ENCODE results near the gene PTCH2.

DNA sequence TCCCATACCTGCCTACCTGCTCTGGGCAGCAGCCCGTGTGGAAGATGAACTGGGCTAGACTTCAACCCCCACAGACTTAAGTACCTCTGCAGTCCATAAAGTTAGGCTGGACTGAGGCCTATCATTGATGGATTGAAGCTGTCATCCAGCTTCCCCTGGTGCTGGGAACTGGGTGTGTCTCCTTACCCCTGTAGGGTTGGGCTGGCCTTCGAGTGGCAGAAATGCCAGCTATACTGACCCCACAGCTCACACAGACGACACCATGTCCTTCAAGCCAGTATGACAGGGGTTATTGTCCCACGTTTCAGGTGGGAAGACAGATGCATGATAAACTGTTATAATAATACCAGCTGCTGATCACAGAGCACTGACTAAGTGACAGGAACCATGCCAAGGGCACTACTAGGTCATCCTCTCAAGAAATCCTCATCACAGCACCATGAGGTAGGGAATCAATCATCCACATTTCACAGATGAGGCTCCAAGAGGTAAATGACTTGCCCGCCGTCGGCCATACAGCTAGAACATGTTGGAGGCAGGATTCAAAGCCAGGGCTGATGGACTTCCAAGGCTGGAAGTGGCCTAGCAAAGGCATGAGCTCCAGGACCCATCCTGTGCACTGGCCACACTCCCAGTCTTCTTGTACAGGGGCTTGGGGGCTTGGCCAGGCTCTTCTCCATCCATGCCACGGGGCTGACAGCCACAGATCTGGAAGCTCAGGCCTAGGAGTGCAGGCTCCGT, 54.8 kb downstream of the PTCH2 start, which contains the start of gene BEST4:
- TF ChIP-seq, protein P1, sequence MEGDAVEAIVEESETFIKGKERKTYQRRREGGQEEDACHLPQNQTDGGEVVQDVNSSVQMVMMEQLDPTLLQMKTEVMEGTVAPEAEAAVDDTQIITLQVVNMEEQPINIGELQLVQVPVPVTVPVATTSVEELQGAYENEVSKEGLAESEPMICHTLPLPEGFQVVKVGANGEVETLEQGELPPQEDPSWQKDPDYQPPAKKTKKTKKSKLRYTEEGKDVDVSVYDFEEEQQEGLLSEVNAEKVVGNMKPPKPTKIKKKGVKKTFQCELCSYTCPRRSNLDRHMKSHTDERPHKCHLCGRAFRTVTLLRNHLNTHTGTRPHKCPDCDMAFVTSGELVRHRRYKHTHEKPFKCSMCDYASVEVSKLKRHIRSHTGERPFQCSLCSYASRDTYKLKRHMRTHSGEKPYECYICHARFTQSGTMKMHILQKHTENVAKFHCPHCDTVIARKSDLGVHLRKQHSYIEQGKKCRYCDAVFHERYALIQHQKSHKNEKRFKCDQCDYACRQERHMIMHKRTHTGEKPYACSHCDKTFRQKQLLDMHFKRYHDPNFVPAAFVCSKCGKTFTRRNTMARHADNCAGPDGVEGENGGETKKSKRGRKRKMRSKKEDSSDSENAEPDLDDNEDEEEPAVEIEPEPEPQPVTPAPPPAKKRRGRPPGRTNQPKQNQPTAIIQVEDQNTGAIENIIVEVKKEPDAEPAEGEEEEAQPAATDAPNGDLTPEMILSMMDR (conservative IDR thresholded peaks at IDR 0.05; ENCODE audit: low read depth, low read length): no peak
- TF ChIP-seq EZH2 (IDR thresholded peaks at IDR 0.05; ENCODE audit: low read length, unreplicated experiment): no peak
